H9 (cell line): ENCODE results near the gene ZKSCAN5. TPM values are rescaled to one million over a fixed set of nuclear protein-coding genes. Genes with fewer than 3 reads are reported as not detected.
A peak's percentile ranks its signal among the peaks of the same experiment; 100 is the strongest.

Experiments
- DNase-seq: peaks from one replicate; pipeline ENCODE4 v3.0.0-alpha.2; 2017
- H2AFZ ChIP-seq: one replicate; pipeline ENCODE4 v1.6.1; 2013; ENCODE audit warnings: mild to moderate bottlenecking, low read length, control low read depth, moderate library complexity
- H2AK5ac ChIP-seq: 2 replicates; pipeline ENCODE4 v1.6.1; 2013; ENCODE audit warnings: low read length, control low read depth, mixed read lengths; ENCODE audit not compliant: insufficient read length
- H2BK120ac ChIP-seq: one replicate; pipeline ENCODE4 v1.6.1; 2013; ENCODE audit warnings: low read depth, mild to moderate bottlenecking, low read length, control low read depth, inconsistent platforms; ENCODE audit not compliant: poor library complexity, severe bottlenecking
- H2BK12ac ChIP-seq: 2 replicates; pipeline ENCODE4 v1.6.1; 2013; ENCODE audit warnings: low read length, control low read depth, mixed read lengths, low read depth; ENCODE audit not compliant: insufficient read length
- H2BK15ac ChIP-seq: 2 replicates; pipeline ENCODE4 v1.6.1; 2013; ENCODE audit warnings: low read depth, low read length, control low read depth
- H2BK20ac ChIP-seq: one replicate; pipeline ENCODE4 v1.6.1; 2013; ENCODE audit warnings: low read depth, mild to moderate bottlenecking, low read length, control low read depth, inconsistent platforms; ENCODE audit not compliant: poor library complexity, severe bottlenecking
- H2BK5ac ChIP-seq: 2 replicates; pipeline ENCODE4 v1.6.1; 2013; ENCODE audit warnings: low read length, control low read depth, mixed read lengths; ENCODE audit not compliant: insufficient read length
- H3K14ac ChIP-seq: 2 replicates; pipeline ENCODE4 v1.6.1; 2013; ENCODE audit warnings: low read length, control low read depth; ENCODE audit not compliant: insufficient read depth
- H3K18ac ChIP-seq: 2 replicates; pipeline ENCODE4 v1.6.1; 2013; ENCODE audit warnings: low read depth, mild to moderate bottlenecking, mixed read lengths, low read length, control low read depth; ENCODE audit not compliant: insufficient read length
- H3K23ac ChIP-seq: 2 replicates; pipeline ENCODE4 v1.6.1; 2013; ENCODE audit warnings: low read length, control low read depth, mixed read lengths, low read depth; ENCODE audit not compliant: insufficient read length
- H3K23me2 ChIP-seq: 2 replicates; pipeline ENCODE4 v1.6.1; 2013; ENCODE audit warnings: low read depth, mild to moderate bottlenecking, mixed read lengths, low read length, control low read depth; ENCODE audit not compliant: insufficient read length, poor library complexity, severe bottlenecking
- H3K27ac ChIP-seq: 2 replicates; pipeline ENCODE4 v1.5.1; 2013; ENCODE audit warnings: low read length, control low read depth, mixed read lengths, low read depth; ENCODE audit not compliant: insufficient read length
- H3K27me3 ChIP-seq: 2 replicates; pipeline ENCODE4 v1.6.1; 2013; ENCODE audit warnings: low read length, control low read depth, inconsistent platforms; ENCODE audit not compliant: insufficient read depth
- H3K4ac ChIP-seq: 2 replicates; pipeline ENCODE4 v1.6.1; 2013; ENCODE audit warnings: low read depth, mild to moderate bottlenecking, control low read depth, inconsistent platforms, low read length, moderate library complexity
- H3K4me1 ChIP-seq: 2 replicates; pipeline ENCODE4 v1.6.1; 2013; ENCODE audit warnings: low read length, control low read depth, inconsistent platforms; ENCODE audit not compliant: insufficient read depth
- H3K4me2 ChIP-seq: 2 replicates; pipeline ENCODE4 v1.6.1; 2013; ENCODE audit warnings: low read length, control low read depth, mixed read lengths; ENCODE audit not compliant: insufficient read length, insufficient read depth
- H3K56ac ChIP-seq: 2 replicates; pipeline ENCODE4 v1.6.1; 2013; ENCODE audit warnings: low read depth, mild to moderate bottlenecking, mixed read lengths, low read length, control low read depth; ENCODE audit not compliant: insufficient read length
- H3K79me1 ChIP-seq: 2 replicates; pipeline ENCODE4 v1.6.1; 2013; ENCODE audit warnings: low read depth, mild to moderate bottlenecking, moderate library complexity, low read length, control low read depth, inconsistent platforms; ENCODE audit not compliant: insufficient read depth, poor library complexity, severe bottlenecking
- H3K79me2 ChIP-seq: 2 replicates; pipeline ENCODE4 v1.6.1; 2013; ENCODE audit warnings: low read length, control low read depth, inconsistent platforms; ENCODE audit not compliant: insufficient read depth
- H3K9ac ChIP-seq: 2 replicates; pipeline ENCODE4 v1.6.1; 2013; ENCODE audit warnings: low read length, control low read depth, mixed read lengths; ENCODE audit not compliant: insufficient read length; ENCODE audit errors: extremely low read depth
- H3K9me3 ChIP-seq: one replicate; pipeline ENCODE4 v1.6.1; 2013; ENCODE audit warnings: low read depth, low read length, inconsistent platforms; ENCODE audit not compliant: control insufficient read depth
- H3T11ph ChIP-seq: one replicate; pipeline ENCODE4 v1.6.1; 2013; ENCODE audit warnings: mild to moderate bottlenecking, low read length, control low read depth, inconsistent platforms
- H4K20me1 ChIP-seq: one replicate; pipeline ENCODE4 v1.6.1; 2013; ENCODE audit not compliant: control insufficient read depth, insufficient read length, insufficient read depth
- H4K5ac ChIP-seq: 2 replicates; pipeline ENCODE4 v1.6.1; 2013; ENCODE audit warnings: low read depth, mild to moderate bottlenecking, mixed read lengths, low read length, control low read depth; ENCODE audit not compliant: insufficient read length
- H4K8ac ChIP-seq: replicated peaks from 2 replicates; pipeline ENCODE4 v1.6.1; 2013; ENCODE audit warnings: low read length, control low read depth, mixed read lengths, low read depth; ENCODE audit not compliant: insufficient read length
- H4K91ac ChIP-seq: 2 replicates; pipeline ENCODE4 v1.6.1; 2013; ENCODE audit warnings: low read depth, mild to moderate bottlenecking, moderate library complexity, mixed read lengths, low read length, control low read depth; ENCODE audit not compliant: insufficient read length
- H3K27ac Mint-ChIP-seq, 3 experiments: 2 replicates in 2 of 3; 3 replicates in 1 of 3; pipeline ENCODE4 v1.8.0; 2020 to 2021; ENCODE audit warnings: mixed read lengths in 3 of 3, mild to moderate bottlenecking in 1 of 3, moderate library complexity in 1 of 3
- H3K27me3 Mint-ChIP-seq: 2 replicates; pipeline ENCODE4 v1.8.0; 2021; ENCODE audit warnings: low read depth, mild to moderate bottlenecking, moderate library complexity, mixed read lengths
- H3K36me3 Mint-ChIP-seq, 3 experiments: 2 replicates in 2 of 3; 3 replicates in 1 of 3; pipeline ENCODE4 v1.8.0; 2020 to 2021; ENCODE audit warnings: low read depth in 3 of 3, mixed read lengths in 3 of 3; ENCODE audit not compliant: insufficient read depth in 1 of 3
- H3K4me1 Mint-ChIP-seq, 2 experiments: 2 replicates each; pipeline ENCODE4 v1.8.0; 2020; ENCODE audit warnings: mixed read lengths in 2 of 2
- H3K4me3 Mint-ChIP-seq, 2 experiments: 2 replicates in 1 of 2; 3 replicates in 1 of 2; pipeline ENCODE4 v1.8.0; 2020 to 2021; ENCODE audit warnings: mild to moderate bottlenecking in 2 of 2, mixed read lengths in 2 of 2, moderate library complexity in 1 of 2
- H3K9me3 Mint-ChIP-seq, 2 experiments: 2 replicates in 1 of 2; 3 replicates in 1 of 2; pipeline ENCODE4 v1.8.0; 2020; ENCODE audit warnings: mild to moderate bottlenecking in 2 of 2, mixed read lengths in 2 of 2, moderate library complexity in 1 of 2
- CTCF ChIP-seq: fragments of 200-600 bp; sonication (generic); conservative IDR thresholded peaks from 3 replicates; pipeline ENCODE4 v1.8.0; 2021; ENCODE audit warnings: antibody characterized with exemption, mild to moderate bottlenecking
- WGBS: extraction: QIAGEN DNeasy Blood & Tissue Kit; methylation state at CpG from one replicate; pipeline ENCODE4 v1.1.7; 2013; ENCODE audit warnings: missing lambda C conversion rate, low lambda C conversion rate, mixed read lengths; ENCODE audit not compliant: insufficient read length; ENCODE audit errors: extremely low coverage; 5-methylcytosine and 5-hydroxymethylcytosine counted together
- total RNA-seq: library from RNA; stranded (reverse); gene quantifications from 2 replicates; pipeline ENCODE4 v1.2.1, GENCODE V29; 2021

Gene ZKSCAN5
- total RNA-seq, 1 experiment from 2014 or later = 16.6 TPM

- peak; percentile 71 for DNase-seq
- Mint-ChIP-seq H3K27ac (peak overlapping the region in 1 of 3 experiments; percentile 59; a peak in 1 of 7 replicates), H3K36me3 (peaks cover 45 to 91% (median 76%) of the 10 kb centered on the region in 3 experiments)
These were observed 45.4 kb upstream of the ZKSCAN5 start for GRCh38 chr7:99459087-99459486.

More at GRCh38 chr7:99459087-99459486, 45.4 kb upstream of the ZKSCAN5 start:
- H2BK12ac ChIP-seq = no peak overlapping the region
- Mint-ChIP-seq H3K4me1 (peaks cover 1 to 4% of the 10 kb centered on the region in 2 experiments), H3K9me3 (0 out of 5 replicates have a peak, but pooled peaks cover 0 to 3% of the 10 kb centered on the region in 2 experiments), H3K27me3 (no peaks in the 10 kb centered on the region; the same call in none of the 2 replicates), H3K4me3 (no peak overlapping the region; a peak in 1 of 5 replicates)
- H4K91ac ChIP-seq = no peak overlapping the region
- peaks cover 9% of the 10 kb centered on the region; the same call in 1 of the 2 replicates for H3K79me2 ChIP-seq
- no peak overlapping the region for H2BK20ac ChIP-seq
- H4K8ac ChIP-seq = no peak overlapping the region
- no CpG with 5 or more reads among the region's 8 CpGs for WGBS
- no peak overlapping the region for H2BK120ac ChIP-seq
- H3K56ac ChIP-seq = no peak overlapping the region
- H2BK15ac ChIP-seq = no peak overlapping the region
- H3T11ph ChIP-seq = no peak overlapping the region
- no peaks in the 10 kb centered on the region for H4K20me1 ChIP-seq
- no peak overlapping the region for H4K5ac ChIP-seq
- H3K4ac ChIP-seq = no peak overlapping the region
- no peak overlapping the region for H2AFZ ChIP-seq
- H3K18ac ChIP-seq = no peak overlapping the region
- peaks cover 9% of the 10 kb centered on the region for H3K79me1 ChIP-seq
- no peaks in the 10 kb centered on the region for H3K9me3 ChIP-seq
- TF ChIP-seq CTCF = peak; percentile 66
- H2BK5ac ChIP-seq = no peak overlapping the region
- no peaks in the 10 kb centered on the region for H3K23me2 ChIP-seq
- no peak overlapping the region for H3K27ac ChIP-seq
- no peak overlapping the region for H2AK5ac ChIP-seq
- H3K27me3 ChIP-seq = no peaks in the 10 kb centered on the region
- H3K4me1 ChIP-seq = no peaks in the 10 kb centered on the region
- no peak overlapping the region for H3K14ac ChIP-seq
- H3K23ac ChIP-seq = no peak overlapping the region
- no peak overlapping the region for H3K9ac ChIP-seq
- no peak overlapping the region for H3K4me2 ChIP-seq
